AG04450 (cell line): ENCODE data around the gene MACF1. TPM values are rescaled to one million over a fixed set of nuclear protein-coding genes. Genes with fewer than 3 reads are reported as not detected.

Experiments used
- CTCF ChIA-PET: fragments of 300-600, 350-600 bp; formaldehyde crosslinking; extraction: SDS; loops from one replicate; lab custom pipeline; 2022; ENCODE audit warnings: antibody characterized with exemption, inconsistent platforms; lab: Charles Lee
- POLR2A ChIA-PET: fragments of 350-600 bp; formaldehyde crosslinking; extraction: SDS; loops from one replicate; lab custom pipeline; 2021; ENCODE audit warnings: antibody characterized with exemption, inconsistent platforms; lab: Yijun Ruan, JAX
- DNase-seq: peaks from one replicate; pipeline ENCODE4 v3.0.0-alpha.2; 2011; ENCODE audit warnings: low read depth, low spot score
- H3K27ac ChIP-seq: one replicate; pipeline ENCODE4 v1.5.1; 2012; ENCODE audit warnings: low read depth, low read length, control low read depth
- H3K27me3 ChIP-seq: one replicate; pipeline ENCODE4 v1.6.0; 2012; ENCODE audit warnings: low read length; ENCODE audit not compliant: control insufficient read depth, insufficient read depth
- H3K4me3 ChIP-seq: 2 replicates; pipeline ENCODE4 v1.5.1; 2011; ENCODE audit warnings: mild to moderate bottlenecking, low read depth, low read length, control low read depth
- H3K9me3 ChIP-seq: 2 replicates; pipeline ENCODE4 v1.5.1; 2012; ENCODE audit warnings: low read length; ENCODE audit not compliant: control insufficient read depth, insufficient read depth
- CTCF ChIP-seq: IDR thresholded peaks from 2 replicates; pipeline ENCODE4 v1.5.1; 2011; ENCODE audit warnings: low read depth, low read length, control low read depth, inconsistent platforms
- polyA plus RNA-seq: library from polyadenylated mRNA; depleted of rRNA; stranded (reverse); fragments of >200 nt; gene quantifications from 2 replicates; pipeline ENCODE4 v1.2.3, GENCODE V29; 2011

Gene MACF1
- polyA plus RNA-seq, 1 experiment: 118 TPM

- DNase-seq: no peak
- Histone ChIP-seq H3K9me3 (no peaks in the 10 kb centered on the region), H3K27me3 (no peaks in the 10 kb centered on the region), H3K4me3 (no peak overlapping the region; the same call in 1 of the 2 replicates), H3K27ac (peak overlapping the region; percentile 78)
- TF ChIP-seq CTCF: no peak
- POLR2A ChIA-PET: interaction anchor here (1.0 to 2.0 kb wide), 2 partner anchors 9 to 16 kb away, joined by 3 to 5 read pairs; no protein-coding TSS in a partner anchor
- CTCF ChIA-PET: interaction anchor here (1.4 kb wide), 1 partner anchor 131 kb away, joined by 4 read pairs; no protein-coding TSS in a partner anchor
Observed at GRCh38 chr1:39407510-39407895, 203.0 kb downstream of the MACF1 start.

GRCh38 chr1:39407896-39408640 lies 203.6 kb downstream of the MACF1 start:
- no peaks in the 10 kb centered on the region for H3K27me3 ChIP-seq
- no peaks in the 10 kb centered on the region for H3K9me3 ChIP-seq
- H3K27ac ChIP-seq: peak overlapping the region; percentile 78
- no peak for DNase-seq
- CTCF ChIA-PET: interaction anchor here (1.4 kb wide), 1 partner anchor 131 kb away, joined by 4 read pairs; no protein-coding TSS in a partner anchor
- POLR2A ChIA-PET: interaction anchor here (1.0 to 2.0 kb wide), 2 partner anchors 9 to 16 kb away, joined by 3 to 5 read pairs; no protein-coding TSS in a partner anchor
- peak overlapping the region; percentile 68 for H3K4me3 ChIP-seq
- TF ChIP-seq CTCF: no peak

- DNase-seq: peak; percentile 87
- ChIA-PET CTCF (interaction anchor here (3.8 kb wide), 1 partner anchor 10 kb away, joined by 61 read pairs; no protein-coding TSS in a partner anchor), POLR2A (interaction anchor here (1.6 kb wide), 1 partner anchor 10 kb away, joined by 9 read pairs; no protein-coding TSS in a partner anchor)
- peak overlapping the region; percentile 72 for H3K4me3 ChIP-seq
- no peak for TF ChIP-seq CTCF
- H3K27me3 ChIP-seq: no peaks in the 10 kb centered on the region
- H3K9me3 ChIP-seq: no peaks in the 10 kb centered on the region
- H3K27ac ChIP-seq: peak overlapping the region; percentile 78
Observed at GRCh38 chr1:39408641-39409054, 204.2 kb downstream of the MACF1 start.

- DNase-seq: no peak
- POLR2A ChIA-PET: interaction anchor here (0.7 to 2.2 kb wide), 4 partner anchors 11 to 48 kb away, joined by 3 to 12 read pairs (median 7); no protein-coding TSS in a partner anchor
- Histone ChIP-seq H3K4me3 (peak overlapping the region; percentile 72), H3K27me3 (no peaks in the 10 kb centered on the region), H3K27ac (peak overlapping the region; percentile 68), H3K9me3 (no peaks in the 10 kb centered on the region)
- CTCF ChIA-PET: interaction anchor here (1.4 to 4.0 kb wide), 6 partner anchors 10 to 311 kb away, joined by 3 to 61 read pairs (median 28); no protein-coding TSS in a partner anchor
- no peak for TF ChIP-seq CTCF
Observed at GRCh38 chr1:39409055-39409816, 204.7 kb downstream of the MACF1 start.
